ENCODE data around the gene NEDD4L.
"Not testable (repeated sequence)": the region's sequence is repeated elsewhere in the genome, so short reads cannot be mapped to it uniquely, and the experiment has no call there.

The NEDD4L gene

DNA sequence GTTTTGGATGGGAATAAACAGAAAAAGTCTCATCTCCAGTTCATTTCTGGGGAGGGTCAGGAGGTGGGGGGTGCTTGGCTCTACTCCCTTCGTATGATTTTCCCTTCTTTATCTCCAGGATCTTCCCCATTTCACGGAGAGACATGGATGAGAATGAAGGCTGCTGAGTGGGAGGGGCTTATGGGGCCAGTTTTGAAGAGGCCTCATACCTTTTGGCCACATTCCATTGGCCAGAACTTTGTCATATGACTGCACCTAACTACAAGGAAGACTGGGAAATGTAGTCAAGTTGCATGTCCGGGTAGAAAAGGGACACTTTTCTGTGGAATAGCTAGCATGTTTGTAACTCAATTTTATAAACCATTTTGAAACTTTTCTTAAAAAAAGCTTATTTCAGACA is 117.6 kb downstream of the NEDD4L start:
- DNase-seq: no peak

- no peak for DNase-seq
Measured at GRCh38 chr18:58162127-58162526, 118.1 kb downstream of the NEDD4L start.

GRCh38 chr18:58163004-58163590 is 119.1 kb downstream of the NEDD4L start:
- DNase-seq: no peak

GRCh38 chr18:58166278-58166844 is 122.3 kb downstream of the NEDD4L start:
- no peak for DNase-seq

GRCh38 chr18:58167073-58167472 is 123.0 kb downstream of the NEDD4L start:
- no peak for DNase-seq

GRCh38 chr18:58168221-58168620 is 124.2 kb downstream of the NEDD4L start:
- no peak for DNase-seq

GRCh38 chr18:58168993-58169392 is 125.0 kb downstream of the NEDD4L start:
- DNase-seq: no peak

GRCh38 chr18:58169472-58169871 is 125.4 kb downstream of the NEDD4L start:
- DNase-seq: no peak

- DNase-seq: not testable (repeated sequence)
Measured at GRCh38 chr18:58170036-58170435, 126.0 kb downstream of the NEDD4L start.

- DNase-seq: no peak
Measured at GRCh38 chr18:58172031-58172430, 128.0 kb downstream of the NEDD4L start.

DNA sequence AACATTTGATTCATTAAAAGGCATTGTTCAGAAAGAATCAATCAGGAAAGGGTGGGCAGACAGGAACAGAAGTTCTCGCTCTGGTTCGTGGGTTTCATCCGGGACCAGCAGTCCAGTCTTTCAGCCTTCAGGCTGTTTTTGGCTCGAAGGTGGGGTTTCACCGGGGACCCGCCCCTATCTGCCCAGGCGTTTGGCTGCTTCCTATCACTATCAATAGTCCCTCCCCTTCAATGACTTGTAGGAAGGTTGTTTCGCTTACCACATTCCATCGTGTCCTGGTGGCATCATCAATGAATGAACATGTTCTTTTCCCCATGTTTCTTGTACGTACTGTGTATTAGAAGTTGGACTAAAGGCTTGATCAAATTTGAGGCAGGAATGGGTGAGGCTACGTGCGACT is 130.3 kb downstream of the NEDD4L start:
- no peak for DNase-seq

GRCh38 chr18:58175122-58175785 is 131.2 kb downstream of the NEDD4L start:
- DNase-seq: no peak

- no peak for DNase-seq
Measured at GRCh38 chr18:58175786-58176176, 131.8 kb downstream of the NEDD4L start.

GRCh38 chr18:58177004-58177717 is 133.1 kb downstream of the NEDD4L start:
- DNase-seq: no peak

GRCh38 chr18:58177896-58178470 is 134.0 kb downstream of the NEDD4L start:
- DNase-seq: no peak

DNA sequence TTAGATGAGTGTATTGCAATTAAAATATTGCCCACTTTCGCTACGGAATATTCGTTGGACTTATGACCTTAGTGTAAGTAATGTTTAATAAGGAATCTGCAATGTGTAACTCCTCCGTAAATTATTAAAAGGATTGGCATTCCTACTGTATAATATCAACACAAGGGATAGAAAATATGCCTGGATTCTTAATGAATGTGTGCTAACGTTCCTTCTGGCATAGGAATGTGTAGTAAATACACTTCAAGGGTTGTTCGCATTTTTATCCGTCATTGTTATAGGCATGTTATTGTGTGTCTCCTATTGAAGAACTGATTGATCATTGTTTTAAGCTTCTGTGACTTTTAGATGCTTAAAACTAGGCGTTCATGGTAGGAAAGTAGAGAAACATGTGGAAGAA is 134.5 kb downstream of the NEDD4L start:
- no peak for DNase-seq

DNA sequence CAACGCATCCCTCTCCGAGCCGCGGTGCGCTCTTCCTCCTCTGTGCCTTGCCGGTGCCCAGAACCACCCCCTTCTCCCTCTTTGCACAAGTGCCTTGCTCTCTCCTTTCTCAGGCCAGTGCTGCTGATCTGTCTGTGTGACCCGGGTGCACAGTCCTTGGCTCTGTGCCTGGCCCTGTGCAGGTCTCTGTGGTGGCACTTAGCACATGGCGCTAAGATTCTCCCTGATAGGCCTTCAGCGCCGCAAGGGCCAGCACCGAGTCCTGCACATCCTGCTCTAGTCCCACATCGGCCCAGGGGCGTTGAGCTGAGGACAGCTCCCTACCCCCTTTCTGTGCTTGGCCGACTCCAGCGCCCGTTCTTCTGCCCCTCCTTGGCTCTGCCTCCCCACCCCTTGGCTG is 136.1 kb downstream of the NEDD4L start:
- DNase-seq: no peak

GRCh38 chr18:58180738-58181353 is 136.8 kb downstream of the NEDD4L start:
- peak; percentile 43 to 62 for DNase-seq

DNA sequence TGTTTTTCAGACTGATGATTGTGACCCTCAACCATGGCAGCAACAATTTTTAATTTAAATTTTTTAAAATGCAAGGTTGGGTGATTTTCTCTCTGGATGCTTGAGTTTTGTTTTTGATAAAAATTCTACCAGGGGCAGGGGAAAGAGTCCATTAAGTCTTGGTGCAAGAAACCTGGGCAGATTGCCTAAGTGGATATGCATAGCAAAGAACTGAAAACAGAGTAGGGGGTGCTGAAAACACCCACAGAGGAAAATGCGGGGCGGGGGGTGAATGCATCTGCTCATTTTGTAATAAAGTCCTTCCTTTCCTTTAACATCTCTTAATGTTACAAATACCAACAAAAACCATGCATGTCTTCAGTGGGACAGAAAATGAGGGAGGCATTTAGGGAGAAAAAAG is 138.0 kb downstream of the NEDD4L start:
- no peak for DNase-seq

DNA sequence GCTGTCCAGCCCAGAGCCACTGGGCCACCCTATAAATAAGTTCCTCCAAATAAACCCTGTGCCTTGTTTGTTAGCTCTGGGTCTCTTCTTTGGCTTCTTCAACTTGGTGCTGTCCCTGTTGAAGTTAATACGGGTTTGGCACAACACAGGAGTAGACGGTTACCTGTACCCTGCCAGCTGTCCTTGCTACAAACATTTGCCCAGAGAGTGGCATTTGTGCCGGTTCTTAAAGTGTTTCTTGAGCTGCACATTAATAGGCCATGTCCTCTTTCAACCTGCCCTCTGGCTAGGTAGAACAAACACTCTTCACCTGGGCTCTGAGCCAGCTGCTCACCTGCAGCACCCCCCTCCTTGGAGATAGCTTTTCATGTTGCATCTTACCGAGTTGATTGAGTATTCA is 139.2 kb downstream of the NEDD4L start:
- DNase-seq: no peak

DNA sequence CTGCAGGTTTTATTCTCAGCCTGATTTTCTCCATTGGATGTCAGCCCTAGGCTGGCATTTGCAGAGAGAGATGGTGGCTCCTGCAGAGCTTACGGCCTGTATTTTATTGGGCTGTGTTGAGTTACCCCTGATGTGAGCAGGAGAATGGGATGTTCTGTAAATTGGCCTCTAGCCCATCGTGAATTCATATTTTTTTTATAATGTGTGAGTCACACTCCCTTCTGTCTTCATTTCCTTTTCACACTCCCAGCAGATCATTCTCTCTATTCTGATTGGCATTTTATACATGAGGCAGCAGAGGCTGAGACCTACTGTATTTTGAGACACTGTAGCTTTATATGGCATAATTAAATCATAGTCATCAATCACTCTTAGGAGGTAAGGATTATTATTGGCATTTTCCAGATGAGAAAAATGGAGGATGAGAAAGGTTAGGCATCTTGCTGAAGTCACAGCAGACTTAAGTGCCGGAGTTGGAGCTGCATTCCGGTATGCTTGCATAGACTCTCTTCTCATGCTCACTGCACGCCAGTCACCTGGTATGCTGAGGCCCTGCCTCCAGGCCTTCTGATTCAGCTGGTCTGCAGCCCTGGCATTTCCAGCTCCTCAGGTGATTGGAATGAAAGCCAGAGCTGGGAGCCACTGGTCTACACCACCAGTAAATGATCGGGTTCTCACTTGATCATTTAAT is 142.4 kb downstream of the NEDD4L start:
- DNase-seq: no peak

DNA sequence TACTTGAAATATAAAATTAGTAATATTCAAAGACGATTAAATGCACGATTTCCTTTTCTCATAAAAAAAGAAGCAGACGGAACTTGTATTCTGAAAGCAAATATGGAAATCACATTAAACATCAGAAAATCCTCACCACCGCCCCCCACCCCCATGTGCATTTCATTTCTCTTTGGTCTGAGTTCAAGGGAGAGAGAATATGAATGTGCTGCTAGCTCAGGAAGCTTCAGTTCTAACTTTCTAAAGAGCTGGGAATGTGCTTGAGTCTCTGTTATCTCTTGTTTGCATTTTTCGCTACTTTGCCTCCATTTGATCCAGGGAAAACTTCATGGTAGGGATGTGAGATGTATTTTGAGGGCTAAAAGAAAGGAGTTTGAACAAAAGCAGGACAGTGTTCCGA is 143.6 kb downstream of the NEDD4L start:
- no peak for DNase-seq

GRCh38 chr18:58188996-58189395 is 145.0 kb downstream of the NEDD4L start:
- no peak for DNase-seq
